ENCODE results near the gene COBL. TPM values are rescaled to one million over a fixed set of nuclear protein-coding genes. Genes with fewer than 3 reads are reported as not detected.

Gene COBL
- total RNA-seq, 1 donor from 2014 or later = 27.9 TPM

DNA sequence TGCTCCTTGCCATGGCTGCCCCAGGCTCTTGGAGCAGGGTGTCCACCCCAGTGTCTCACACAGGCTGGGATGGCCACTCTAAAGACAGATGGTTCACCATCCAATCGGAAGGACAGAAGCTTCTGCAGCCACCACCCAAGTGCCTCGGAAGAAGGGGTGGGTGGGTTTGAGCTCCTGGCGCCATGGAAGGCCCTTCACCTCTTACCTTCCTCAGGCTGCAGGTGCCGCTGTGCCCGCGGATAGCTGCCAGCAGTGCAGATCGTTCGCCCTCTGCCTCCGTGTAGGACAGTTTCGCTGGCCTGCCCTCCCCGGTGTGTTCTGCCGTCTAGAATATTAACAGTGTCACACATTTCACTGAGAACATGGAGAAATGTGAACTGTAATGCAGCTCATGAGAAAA lies 290.3 kb downstream of the COBL start:
- Histone ChIP-seq H3K4me1 (no peaks in the 10 kb centered on the region), H3K4me3 (no peak overlapping the region), H3K27ac (no peak overlapping the region), H3K9me3 (no peaks in the 10 kb centered on the region), H3K27me3 (ENCODE audit: low read depth) (no peaks in the 10 kb centered on the region), H3K36me3 (peaks cover 14% of the 10 kb centered on the region)
- ATAC-seq (no peak), DNase-seq (no peak)
- TF ChIP-seq, protein P1, sequence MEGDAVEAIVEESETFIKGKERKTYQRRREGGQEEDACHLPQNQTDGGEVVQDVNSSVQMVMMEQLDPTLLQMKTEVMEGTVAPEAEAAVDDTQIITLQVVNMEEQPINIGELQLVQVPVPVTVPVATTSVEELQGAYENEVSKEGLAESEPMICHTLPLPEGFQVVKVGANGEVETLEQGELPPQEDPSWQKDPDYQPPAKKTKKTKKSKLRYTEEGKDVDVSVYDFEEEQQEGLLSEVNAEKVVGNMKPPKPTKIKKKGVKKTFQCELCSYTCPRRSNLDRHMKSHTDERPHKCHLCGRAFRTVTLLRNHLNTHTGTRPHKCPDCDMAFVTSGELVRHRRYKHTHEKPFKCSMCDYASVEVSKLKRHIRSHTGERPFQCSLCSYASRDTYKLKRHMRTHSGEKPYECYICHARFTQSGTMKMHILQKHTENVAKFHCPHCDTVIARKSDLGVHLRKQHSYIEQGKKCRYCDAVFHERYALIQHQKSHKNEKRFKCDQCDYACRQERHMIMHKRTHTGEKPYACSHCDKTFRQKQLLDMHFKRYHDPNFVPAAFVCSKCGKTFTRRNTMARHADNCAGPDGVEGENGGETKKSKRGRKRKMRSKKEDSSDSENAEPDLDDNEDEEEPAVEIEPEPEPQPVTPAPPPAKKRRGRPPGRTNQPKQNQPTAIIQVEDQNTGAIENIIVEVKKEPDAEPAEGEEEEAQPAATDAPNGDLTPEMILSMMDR (IDR thresholded peaks at IDR 0.05) = no peak
- intact Hi-C loops (cut with DNase I) = no loop called here

DNA sequence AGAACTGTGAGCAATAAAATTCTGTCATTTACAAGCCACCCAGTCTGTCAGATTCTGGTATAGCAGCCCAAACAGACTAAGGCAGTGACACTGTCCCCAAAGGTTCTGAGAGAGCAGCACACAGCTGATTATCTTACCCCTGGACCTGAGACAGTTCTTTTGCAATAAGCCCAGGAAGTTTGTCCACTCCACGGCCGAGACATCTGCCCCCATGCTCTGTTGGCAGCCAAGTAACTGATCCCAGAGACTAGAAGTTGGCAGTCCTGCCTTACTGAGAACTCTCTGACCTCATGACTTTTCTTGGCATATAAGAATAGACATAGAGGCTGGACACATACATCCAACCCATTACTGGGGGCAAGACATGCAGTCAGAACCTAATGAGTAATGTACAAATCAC lies 290.9 kb downstream of the COBL start:
- Histone ChIP-seq H3K4me3 (no peak overlapping the region), H3K4me1 (no peaks in the 10 kb centered on the region), H3K36me3 (peaks cover 14% of the 10 kb centered on the region), H3K27ac (no peak overlapping the region), H3K9me3 (no peaks in the 10 kb centered on the region), H3K27me3 (ENCODE audit: low read depth) (no peaks in the 10 kb centered on the region)
- TF ChIP-seq, protein P1 (IDR thresholded peaks at IDR 0.05) = no peak
- ATAC-seq (no peak), DNase-seq (no peak)
- intact Hi-C loops (cut with DNase I) = no loop called here

DNA sequence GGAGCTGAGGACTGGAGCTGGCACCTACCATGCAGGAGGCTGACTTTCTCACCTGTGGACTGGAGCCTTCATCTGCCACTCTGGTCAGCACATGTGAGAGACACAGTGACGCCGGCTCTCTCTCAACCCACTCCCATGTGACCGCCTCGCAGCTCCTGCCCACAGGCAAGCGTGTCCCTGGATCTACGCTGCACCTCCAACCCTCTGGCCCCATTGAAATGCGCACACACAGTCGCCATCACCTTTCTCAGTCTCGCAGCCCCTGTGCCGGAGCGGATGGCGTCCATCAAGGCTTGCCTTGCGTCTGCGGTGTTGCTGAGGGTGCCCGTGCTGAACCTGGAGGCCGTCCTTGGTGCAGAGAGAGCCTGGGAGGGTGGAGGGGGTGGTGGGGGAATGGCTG lies 291.7 kb downstream of the COBL start:
- DNase-seq = no peak
- Histone ChIP-seq H3K4me3 (no peak overlapping the region), H3K27ac (no peak overlapping the region), H3K9me3 (no peaks in the 10 kb centered on the region), H3K36me3 (peaks cover 14% of the 10 kb centered on the region), H3K4me1 (no peaks in the 10 kb centered on the region), H3K27me3 (ENCODE audit: low read depth) (no peaks in the 10 kb centered on the region)
- TF ChIP-seq, protein P1 (IDR thresholded peaks at IDR 0.05) = no peak
- ATAC-seq = no peak
- intact Hi-C loops (cut with DNase I) = no loop called here

DNA sequence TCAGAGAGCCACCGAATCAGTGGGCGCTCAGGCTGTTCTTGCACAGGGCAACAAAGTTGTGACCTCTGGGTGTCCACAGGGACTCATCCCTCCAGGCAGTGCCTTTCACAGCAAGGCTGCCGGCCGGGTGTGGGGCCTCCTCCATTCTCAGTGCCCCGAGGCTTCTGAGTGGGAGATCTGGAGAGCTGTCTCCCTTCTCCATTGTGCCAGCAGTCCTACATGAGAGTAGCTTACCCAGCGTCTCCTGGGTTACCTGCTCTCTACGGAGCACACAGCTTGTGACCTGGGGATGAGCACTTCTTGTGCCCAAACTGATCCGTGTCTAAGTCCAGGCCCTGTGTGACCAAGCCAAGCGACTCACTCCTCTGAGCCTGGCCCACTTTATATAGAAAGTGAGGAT lies 293.1 kb downstream of the COBL start:
- intact Hi-C loops (cut with DNase I) = no loop called here
- H3K27ac ChIP-seq = no peak overlapping the region
- no peaks in the 10 kb centered on the region for H3K9me3 ChIP-seq
- H3K36me3 ChIP-seq = peaks cover 13% of the 10 kb centered on the region
- DNase-seq (no peak), ATAC-seq (no peak)
- H3K4me1 ChIP-seq = no peaks in the 10 kb centered on the region
- no peak overlapping the region for H3K4me3 ChIP-seq
- no peaks in the 10 kb centered on the region for H3K27me3 ChIP-seq (ENCODE audit: low read depth)
- TF ChIP-seq, protein P1 (IDR thresholded peaks at IDR 0.05) = no peak

DNA sequence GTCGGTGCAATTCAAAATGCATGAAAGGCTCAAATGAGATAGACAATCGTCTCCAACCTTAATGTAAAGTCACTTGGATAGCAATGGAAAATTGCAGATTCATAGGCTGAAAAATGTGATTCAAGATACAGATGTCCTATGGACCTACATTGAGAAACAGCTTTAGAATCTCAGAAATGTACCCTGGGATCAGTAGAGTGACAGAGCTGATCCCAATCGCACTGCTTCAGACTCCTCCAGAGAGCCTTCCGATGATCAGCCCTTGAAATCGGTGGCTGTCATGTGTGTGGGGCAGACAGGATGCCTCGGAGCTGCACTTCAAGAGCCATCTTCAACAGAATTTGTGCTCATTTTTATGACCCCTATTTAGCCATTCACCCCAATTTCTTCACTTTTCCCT lies 293.8 kb downstream of the COBL start:
- H3K4me3 ChIP-seq = no peak overlapping the region
- H3K4me1 ChIP-seq = no peaks in the 10 kb centered on the region
- peaks cover 6% of the 10 kb centered on the region for H3K36me3 ChIP-seq
- no peak overlapping the region for H3K27ac ChIP-seq
- no peaks in the 10 kb centered on the region for H3K27me3 ChIP-seq (ENCODE audit: low read depth)
- H3K9me3 ChIP-seq = no peaks in the 10 kb centered on the region
- DNase-seq (no peak), ATAC-seq (no peak)
- TF ChIP-seq, protein P1 (IDR thresholded peaks at IDR 0.05) = no peak
- intact Hi-C loops (cut with DNase I) = no loop called here
